ENCODE data around the gene STX18. TPM values are rescaled to one million over a fixed set of nuclear protein-coding genes. Genes with fewer than 3 reads are reported as not detected.

Gene STX18
- total RNA-seq, 1 experiment from 2014 or later, result 18.5 TPM

- peaks cover 24% of the 10 kb centered on the region; the same call in 1 of the 2 replicates for H3K27me3 ChIP-seq (ENCODE audit: insufficient read depth, low read length)
- H3K9ac ChIP-seq (ENCODE audit: low read length), result no peak overlapping the region
- H3K4me2 ChIP-seq (ENCODE audit: low read length), result no peak overlapping the region
These were observed 149.2 kb downstream of the STX18 start for GRCh38 chr4:4392501-4393183.

GRCh38 chr4:4391866-4392265 is 150.0 kb downstream of the STX18 start:
- Histone ChIP-seq H3K27ac (ENCODE audit: low read depth, low read length) (no peak overlapping the region), H3K9me2 (ENCODE audit: insufficient read depth) (no peaks in the 10 kb centered on the region), H3K9ac (ENCODE audit: low read length) (no peak overlapping the region), H2AFZ (ENCODE audit: low read depth, low read length, poor library complexity, severe bottlenecking) (no peak overlapping the region), H3K4me2 (ENCODE audit: low read length) (no peak overlapping the region), H3K9me3 (ENCODE audit: control insufficient read depth in 1 of 2, insufficient read depth in 1 of 2, low read depth in 1 of 2, low read length in 2 of 2) (no peaks in the 10 kb centered on the region), H3K4me1 (ENCODE audit: control insufficient read depth in 1 of 2, insufficient read depth in 2 of 2, low read length in 2 of 2) (no peaks in the 10 kb centered on the region), H3K79me2 (ENCODE audit: insufficient read depth, low read length) (no peaks in the 10 kb centered on the region), H4K20me1 (ENCODE audit: insufficient read depth) (no peaks in the 10 kb centered on the region), H3K4me3 (replicated peaks in 1 of 2; ENCODE audit: low read depth in 1 of 2, low read length in 2 of 2) (no peak overlapping the region), H3K27me3 (ENCODE audit: insufficient read depth, low read length) (peaks cover 23% of the 10 kb centered on the region; the same call in 1 of the 2 replicates), H3K36me3 (ENCODE audit: control insufficient read depth in 1 of 2, insufficient read depth in 2 of 2, low read length in 2 of 2) (no peaks in the 10 kb centered on the region)
- DNase-seq (ENCODE audit: low read depth, low spot score) (no peak), ATAC-seq (no peak)
- BruUV-seq (replicated peaks), result no TSS peak
- intact Hi-C loops (cut with micrococcal nuclease), result no loop called here
- ChIA-PET POLR2A (no interaction called here), CTCF (no interaction called here), RAD21 (ENCODE audit: low non-redundant PET in 1 of 2, low total read pairs in 2 of 2, uncharacterized antibody in 2 of 2, unreplicated experiment in 2 of 2) (no interaction called here)
- TF ChIP-seq EZH2phosphoT487 (IDR thresholded peaks at IDR 0.05; ENCODE audit: borderline replicate concordance), result no peak

More at GRCh38 chr4:4392501-4393183, 149.2 kb downstream of the STX18 start:
- Histone ChIP-seq H3K79me2 (ENCODE audit: insufficient read depth, low read length) (no peaks in the 10 kb centered on the region), H3K4me1 (ENCODE audit: control insufficient read depth in 1 of 2, insufficient read depth in 2 of 2, low read length in 2 of 2) (no peaks in the 10 kb centered on the region), H3K9me2 (ENCODE audit: insufficient read depth) (no peaks in the 10 kb centered on the region), H3K9me3 (ENCODE audit: control insufficient read depth in 1 of 2, insufficient read depth in 1 of 2, low read depth in 1 of 2, low read length in 2 of 2) (no peaks in the 10 kb centered on the region), H3K27ac (ENCODE audit: low read depth, low read length) (no peak overlapping the region), H4K20me1 (ENCODE audit: insufficient read depth) (no peaks in the 10 kb centered on the region), H3K36me3 (ENCODE audit: control insufficient read depth in 1 of 2, insufficient read depth in 2 of 2, low read length in 2 of 2) (no peaks in the 10 kb centered on the region), H3K4me3 (replicated peaks in 1 of 2; ENCODE audit: low read depth in 1 of 2, low read length in 2 of 2) (no peak overlapping the region), H2AFZ (ENCODE audit: low read depth, low read length, poor library complexity, severe bottlenecking) (no peak overlapping the region)
- BruUV-seq (replicated peaks), result no TSS peak
- ChIA-PET CTCF (no interaction called here), POLR2A (no interaction called here), RAD21 (ENCODE audit: low non-redundant PET in 1 of 2, low total read pairs in 2 of 2, uncharacterized antibody in 2 of 2, unreplicated experiment in 2 of 2) (no interaction called here)
- DNase-seq (ENCODE audit: low read depth, low spot score) (no peak), ATAC-seq (no peak)
- TF ChIP-seq CTCF (IDR thresholded peaks at IDR 0.05 in 2 of 3, conservative IDR thresholded peaks at IDR 0.05 in 1 of 3; ENCODE audit: borderline replicate concordance in 1 of 3, insufficient read depth in 1 of 3, low read depth in 2 of 3, low read length in 2 of 3) (no peak), ZFX (IDR thresholded peaks at IDR 0.05) (no peak)
- intact Hi-C loops (cut with micrococcal nuclease), result no loop called here
